Measurements from ENCODE around the gene NPBWR2.

Gene NPBWR2

DNA sequence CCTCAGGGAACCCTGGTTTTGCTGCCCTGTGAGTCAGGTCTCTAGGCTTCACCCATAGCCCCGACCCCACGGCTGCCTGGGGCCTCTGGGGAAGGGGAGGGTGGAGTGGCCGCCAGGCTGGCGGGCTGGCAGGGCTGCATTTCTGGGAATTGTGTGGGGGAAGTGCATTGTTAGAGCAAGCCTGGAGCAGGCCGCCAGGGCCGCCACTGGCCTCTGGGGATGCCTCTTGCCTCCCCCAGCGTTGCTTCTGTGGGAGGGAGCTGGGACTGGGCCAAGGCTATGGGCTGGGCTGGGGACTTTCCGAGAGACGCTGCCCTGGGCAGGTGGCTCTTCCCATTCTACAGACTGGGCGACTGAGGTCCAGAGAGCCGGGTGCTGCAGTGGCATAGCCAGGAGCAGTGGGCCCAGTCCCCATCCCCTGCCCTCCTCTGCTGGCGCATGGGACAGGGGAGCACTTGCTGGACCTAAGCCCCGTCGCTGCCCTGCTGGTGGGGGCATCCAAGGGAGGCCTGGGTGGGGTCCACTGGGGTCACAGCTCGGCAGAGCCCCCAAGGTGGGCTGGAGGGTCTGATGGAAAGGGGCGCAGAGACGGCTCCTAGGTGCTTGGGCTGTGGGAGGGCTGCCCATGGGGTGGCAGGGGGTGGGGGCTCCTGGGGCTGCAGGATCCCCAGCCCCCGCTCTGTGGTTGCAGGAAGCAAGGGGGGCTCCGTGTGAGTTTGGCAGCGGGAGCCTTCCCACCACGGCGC is 51.3 kb downstream of the NPBWR2 start:
- no peak overlapping the region for H3K4me3 ChIP-seq (ENCODE audit: low read depth, low read length)
- DNase-seq (ENCODE audit: low read depth), result no peak
- TF ChIP-seq, protein P1, sequence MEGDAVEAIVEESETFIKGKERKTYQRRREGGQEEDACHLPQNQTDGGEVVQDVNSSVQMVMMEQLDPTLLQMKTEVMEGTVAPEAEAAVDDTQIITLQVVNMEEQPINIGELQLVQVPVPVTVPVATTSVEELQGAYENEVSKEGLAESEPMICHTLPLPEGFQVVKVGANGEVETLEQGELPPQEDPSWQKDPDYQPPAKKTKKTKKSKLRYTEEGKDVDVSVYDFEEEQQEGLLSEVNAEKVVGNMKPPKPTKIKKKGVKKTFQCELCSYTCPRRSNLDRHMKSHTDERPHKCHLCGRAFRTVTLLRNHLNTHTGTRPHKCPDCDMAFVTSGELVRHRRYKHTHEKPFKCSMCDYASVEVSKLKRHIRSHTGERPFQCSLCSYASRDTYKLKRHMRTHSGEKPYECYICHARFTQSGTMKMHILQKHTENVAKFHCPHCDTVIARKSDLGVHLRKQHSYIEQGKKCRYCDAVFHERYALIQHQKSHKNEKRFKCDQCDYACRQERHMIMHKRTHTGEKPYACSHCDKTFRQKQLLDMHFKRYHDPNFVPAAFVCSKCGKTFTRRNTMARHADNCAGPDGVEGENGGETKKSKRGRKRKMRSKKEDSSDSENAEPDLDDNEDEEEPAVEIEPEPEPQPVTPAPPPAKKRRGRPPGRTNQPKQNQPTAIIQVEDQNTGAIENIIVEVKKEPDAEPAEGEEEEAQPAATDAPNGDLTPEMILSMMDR (IDR thresholded peaks at IDR 0.05; ENCODE audit: low read depth, low read length, missing control alignments), result no peak

DNA sequence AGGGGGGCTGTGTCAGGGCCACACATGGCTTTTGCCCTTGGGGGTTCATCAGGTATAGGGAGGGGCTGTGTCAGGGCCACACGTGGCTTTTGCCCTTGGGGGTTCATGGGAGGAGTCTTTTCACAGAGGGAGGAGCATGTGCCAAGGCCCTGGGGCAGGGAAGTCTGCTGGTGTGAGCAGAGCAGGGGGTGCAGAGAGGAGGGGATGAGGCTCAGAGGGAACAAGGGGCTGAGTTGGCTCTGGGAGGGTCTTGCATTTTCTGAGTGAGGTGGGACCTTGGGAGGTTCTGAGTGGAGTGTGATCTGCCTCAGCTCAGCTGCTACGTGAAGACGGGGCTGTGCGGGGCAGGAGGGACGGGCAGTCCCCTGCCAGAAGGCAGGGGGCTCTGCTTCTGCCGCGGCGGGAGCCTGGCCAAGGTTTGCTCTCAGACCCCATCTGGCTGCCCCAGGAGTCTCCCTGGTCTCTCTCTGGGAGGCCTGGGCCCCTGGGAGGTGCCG is 51.9 kb downstream of the NPBWR2 start:
- TF ChIP-seq, protein P1 (IDR thresholded peaks at IDR 0.05; ENCODE audit: low read depth, low read length, missing control alignments), result no peak
- DNase-seq (ENCODE audit: low read depth), result no peak
- H3K4me3 ChIP-seq (ENCODE audit: low read depth, low read length), result no peak overlapping the region

DNA sequence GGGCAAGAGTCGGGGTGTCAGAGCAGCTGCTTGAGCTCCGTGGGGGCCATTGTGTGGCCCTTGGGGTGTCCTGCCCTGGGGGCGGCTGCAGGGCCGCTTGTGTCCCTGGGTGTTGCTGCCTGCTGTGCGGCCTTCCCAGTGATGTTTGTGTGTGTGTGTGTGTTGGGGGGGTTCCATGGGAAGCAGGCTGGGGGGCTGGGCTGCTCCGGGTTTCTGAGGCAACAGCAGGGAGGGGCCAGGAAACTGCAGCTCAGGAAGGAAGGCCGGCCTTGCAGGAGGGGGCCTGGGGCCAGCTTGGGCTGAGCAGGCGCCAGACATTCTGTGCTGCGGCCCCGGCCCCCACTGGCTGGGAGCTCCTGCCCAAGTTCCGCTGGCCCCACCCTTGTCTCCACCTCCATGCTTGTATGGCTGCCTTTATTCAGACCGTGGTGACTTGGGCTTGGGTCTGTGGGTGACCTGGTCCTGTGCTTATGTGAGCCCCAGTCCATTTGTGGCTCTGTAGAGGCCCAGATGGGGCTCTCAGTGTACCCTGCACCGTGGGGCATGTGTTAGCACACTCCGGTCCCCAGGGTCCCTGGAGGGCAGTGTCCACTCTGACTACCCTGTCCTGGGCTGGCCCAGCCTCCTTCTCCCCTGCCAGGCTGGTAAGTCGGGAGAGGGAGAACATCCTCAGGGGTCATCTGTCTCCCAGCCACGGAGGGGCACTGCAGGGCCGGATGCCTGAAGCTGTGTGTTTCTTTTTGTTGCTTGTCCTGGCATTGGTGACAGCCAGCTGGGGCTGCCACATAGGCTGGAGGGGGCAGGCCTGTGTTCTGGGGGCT is 53.3 kb downstream of the NPBWR2 start:
- no peak overlapping the region for H3K4me3 ChIP-seq (ENCODE audit: low read depth, low read length)
- no peak for DNase-seq (ENCODE audit: low read depth)
- TF ChIP-seq, protein P1 (IDR thresholded peaks at IDR 0.05; ENCODE audit: low read depth, low read length, missing control alignments), result peak; percentile 32

Measured in GM12864 (cell line).